GM21360 (cell line): Measurements from ENCODE around the gene ADCY9.
"Not testable (repeated sequence)": the region's sequence is repeated elsewhere in the genome, so short reads cannot be mapped to it uniquely, and the experiment has no call there.

Experiments
- ATAC-seq: cut with Tn5 transposase; IDR thresholded peaks from one replicate; pipeline ENCODE4 v1.9.1; 2021; ENCODE audit warnings: mild to moderate bottlenecking, moderate library complexity; ENCODE audit not compliant: unreplicated experiment

Gene ADCY9

GRCh38 chr16:3984111-3985060 is 131.9 kb downstream of the ADCY9 start:
- ATAC-seq = no peak

- no peak for ATAC-seq
Measured at GRCh38 chr16:3983081-3983520, 133.1 kb downstream of the ADCY9 start.

GRCh38 chr16:3982216-3982615 is 134.0 kb downstream of the ADCY9 start:
- ATAC-seq = no peak

- ATAC-seq = no peak
Measured at GRCh38 chr16:3980253-3981111, 135.8 kb downstream of the ADCY9 start.

GRCh38 chr16:3979518-3979917 is 136.7 kb downstream of the ADCY9 start:
- ATAC-seq = no peak

- no peak for ATAC-seq
Measured at GRCh38 chr16:3979070-3979469, 137.2 kb downstream of the ADCY9 start.

- ATAC-seq = no peak
Measured at GRCh38 chr16:3977376-3977775, 138.9 kb downstream of the ADCY9 start.

GRCh38 chr16:3974751-3975150 is 141.5 kb downstream of the ADCY9 start:
- no peak for ATAC-seq

- no peak for ATAC-seq
Measured at GRCh38 chr16:3971706-3972105, 144.5 kb downstream of the ADCY9 start.

GRCh38 chr16:3971261-3971660 is 145.0 kb downstream of the ADCY9 start:
- ATAC-seq = no peak

GRCh38 chr16:3968551-3968950 is 147.7 kb downstream of the ADCY9 start:
- no peak for ATAC-seq

GRCh38 chr16:3966681-3967080 is 149.6 kb downstream of the ADCY9 start:
- no peak for ATAC-seq

- ATAC-seq = no peak
Measured at GRCh38 chr16:3965781-3966582, 150.3 kb downstream of the ADCY9 start.

GRCh38 chr16:3965306-3965705 is 150.9 kb downstream of the ADCY9 start:
- ATAC-seq = no peak

- ATAC-seq = no peak
Measured at GRCh38 chr16:3964686-3965290, 151.5 kb downstream of the ADCY9 start.

GRCh38 chr16:3963886-3964685 is 152.2 kb downstream of the ADCY9 start:
- no peak for ATAC-seq

- ATAC-seq = no peak
Measured at GRCh38 chr16:3963203-3963602, 153.0 kb downstream of the ADCY9 start.

- ATAC-seq = no peak
Measured at GRCh38 chr16:3961449-3961849, 154.8 kb downstream of the ADCY9 start.

GRCh38 chr16:3959926-3960590 is 156.2 kb downstream of the ADCY9 start:
- ATAC-seq = not testable (repeated sequence)
